Thyroid gland (tissue), 4 donors: ENCODE results near the gene TTC34.

Experiments used
- POLR2A ChIP-seq, 2 donors: fragments of 450-650 bp; IDR thresholded peaks; one replicate each; pipeline ENCODE4 v1.6.1; 2017; ENCODE audit warnings: antibody characterized with exemption in 2 of 2, mild to moderate bottlenecking in 2 of 2, moderate library complexity in 1 of 2
- TF ChIP-seq, protein P1 (sequence below), 6 experiments: fragments of 200-600 bp in 3 of 6; fragments of 450-650 bp in 3 of 6; sonication (generic) in 3 of 6; IDR thresholded peaks; one replicate each; pipeline ENCODE4 v1.5.1; 2016 to 2019; ENCODE audit warnings: antibody characterized with exemption in 6 of 6, mild to moderate bottlenecking in 2 of 6, inconsistent platforms in 1 of 6, moderate library complexity in 1 of 6

DNA sequence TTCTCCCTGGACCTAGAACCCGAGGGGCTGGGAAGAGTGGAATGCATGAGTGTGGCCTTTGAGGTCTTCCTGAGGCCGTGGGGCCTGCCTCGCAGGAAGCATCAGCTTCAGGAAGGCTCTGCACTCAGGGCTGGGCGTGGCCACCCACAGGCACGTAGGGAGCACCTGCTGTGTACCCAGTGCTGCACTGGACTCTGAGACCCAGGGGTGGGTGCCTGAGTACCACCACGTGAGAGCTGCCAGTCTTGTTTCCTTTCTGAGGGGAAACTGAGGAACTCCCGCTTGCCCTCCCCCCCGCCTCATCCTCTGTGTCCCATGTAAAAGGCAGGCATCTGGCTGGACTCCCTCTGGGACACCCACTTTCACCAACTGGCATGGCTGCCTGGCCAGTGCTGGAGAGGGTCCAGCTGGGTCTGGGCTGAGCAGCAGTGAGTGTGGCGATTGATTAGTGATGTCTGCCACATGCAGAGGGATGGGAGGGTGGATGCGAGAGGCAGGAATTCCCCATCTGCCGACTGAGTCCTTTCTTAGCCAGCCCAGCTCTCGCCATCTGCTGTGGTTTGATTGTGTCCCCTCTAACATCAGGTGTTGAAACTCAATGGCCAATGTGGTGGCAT is 30.2 kb upstream of the TTC34 start:
- TF ChIP-seq, protein P1, sequence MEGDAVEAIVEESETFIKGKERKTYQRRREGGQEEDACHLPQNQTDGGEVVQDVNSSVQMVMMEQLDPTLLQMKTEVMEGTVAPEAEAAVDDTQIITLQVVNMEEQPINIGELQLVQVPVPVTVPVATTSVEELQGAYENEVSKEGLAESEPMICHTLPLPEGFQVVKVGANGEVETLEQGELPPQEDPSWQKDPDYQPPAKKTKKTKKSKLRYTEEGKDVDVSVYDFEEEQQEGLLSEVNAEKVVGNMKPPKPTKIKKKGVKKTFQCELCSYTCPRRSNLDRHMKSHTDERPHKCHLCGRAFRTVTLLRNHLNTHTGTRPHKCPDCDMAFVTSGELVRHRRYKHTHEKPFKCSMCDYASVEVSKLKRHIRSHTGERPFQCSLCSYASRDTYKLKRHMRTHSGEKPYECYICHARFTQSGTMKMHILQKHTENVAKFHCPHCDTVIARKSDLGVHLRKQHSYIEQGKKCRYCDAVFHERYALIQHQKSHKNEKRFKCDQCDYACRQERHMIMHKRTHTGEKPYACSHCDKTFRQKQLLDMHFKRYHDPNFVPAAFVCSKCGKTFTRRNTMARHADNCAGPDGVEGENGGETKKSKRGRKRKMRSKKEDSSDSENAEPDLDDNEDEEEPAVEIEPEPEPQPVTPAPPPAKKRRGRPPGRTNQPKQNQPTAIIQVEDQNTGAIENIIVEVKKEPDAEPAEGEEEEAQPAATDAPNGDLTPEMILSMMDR (IDR thresholded peaks at IDR 0.05): no peak
- TF ChIP-seq POLR2A (IDR thresholded peaks at IDR 0.05): no peak
